Measurements from ENCODE around the gene ANK2.
A peak's percentile ranks its signal among the peaks of the same experiment; 100 is the strongest.

ANK2 gene

DNA sequence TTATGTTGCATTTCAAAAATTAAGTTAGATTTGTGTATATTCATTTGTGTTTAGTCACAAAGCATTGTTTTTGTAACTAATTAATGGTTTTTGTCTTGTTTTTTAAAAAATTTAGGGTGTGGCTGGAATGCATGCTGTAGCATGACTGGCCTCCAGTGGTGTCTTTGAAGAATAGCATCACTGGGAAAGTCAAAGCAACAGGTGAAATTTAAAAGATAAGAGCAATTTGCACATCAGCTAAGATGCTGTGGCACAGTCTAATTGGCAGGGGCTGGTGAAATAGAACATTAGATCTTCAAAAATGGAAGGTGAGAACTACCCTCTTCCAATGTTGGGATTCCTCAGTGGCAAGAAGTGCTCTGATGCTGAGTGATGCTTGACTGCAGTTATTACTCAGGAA lies 45.3 kb downstream of the ANK2 start:
- peak; percentile 3 for DNase-seq (ENCODE audit: low spot score)

- DNase-seq (ENCODE audit: low spot score) = no peak
Observed at GRCh38 chr4:113101669-113102068, 52.2 kb downstream of the ANK2 start.

DNA sequence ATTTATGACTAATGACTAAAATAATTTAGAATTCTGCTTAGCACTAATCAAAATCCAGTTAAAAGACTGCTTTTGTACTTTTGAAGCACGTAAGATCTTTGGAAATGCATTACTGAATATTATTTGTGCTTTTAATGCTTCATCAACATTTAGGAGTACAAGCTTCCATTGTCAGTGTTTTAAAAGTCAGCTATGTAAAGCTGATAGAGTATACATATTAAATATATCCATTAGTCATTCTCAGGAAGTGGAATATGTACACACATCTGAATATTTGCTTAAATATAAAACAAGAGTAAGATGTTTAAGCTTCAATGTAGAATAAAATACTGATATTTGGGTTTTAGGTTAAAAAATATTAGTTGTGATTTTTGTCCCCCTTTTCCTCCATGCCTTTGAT lies 54.1 kb downstream of the ANK2 start:
- DNase-seq (ENCODE audit: low spot score) = no peak

- DNase-seq (ENCODE audit: low spot score) = no peak
Observed at GRCh38 chr4:113106108-113106507, 56.7 kb downstream of the ANK2 start.

- DNase-seq (ENCODE audit: low spot score) = no peak
Observed at GRCh38 chr4:113109106-113109718, 59.8 kb downstream of the ANK2 start.

GRCh38 chr4:113112338-113112978 lies 63.0 kb downstream of the ANK2 start:
- DNase-seq (ENCODE audit: low spot score) = no peak

DNA sequence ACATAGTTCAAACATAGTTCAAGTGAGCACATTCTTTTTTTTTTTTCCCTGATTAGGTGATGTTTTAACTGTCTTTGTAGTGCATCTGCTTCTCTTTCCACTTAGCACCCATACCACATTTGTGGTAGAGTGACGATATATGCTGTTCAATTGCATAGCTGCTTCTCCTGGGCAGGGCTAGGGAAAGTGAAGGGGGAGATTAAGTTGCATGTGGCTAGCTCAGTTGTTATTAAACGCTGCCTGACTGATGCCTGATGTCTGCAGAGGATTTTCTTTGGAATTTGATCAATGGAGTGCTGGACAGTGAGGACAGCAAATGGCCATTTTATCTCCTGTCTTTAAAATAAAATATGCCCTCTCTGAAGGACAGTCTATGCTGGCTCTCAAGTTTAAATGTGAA lies 63.7 kb downstream of the ANK2 start:
- no peak for DNase-seq (ENCODE audit: low spot score)

DNA sequence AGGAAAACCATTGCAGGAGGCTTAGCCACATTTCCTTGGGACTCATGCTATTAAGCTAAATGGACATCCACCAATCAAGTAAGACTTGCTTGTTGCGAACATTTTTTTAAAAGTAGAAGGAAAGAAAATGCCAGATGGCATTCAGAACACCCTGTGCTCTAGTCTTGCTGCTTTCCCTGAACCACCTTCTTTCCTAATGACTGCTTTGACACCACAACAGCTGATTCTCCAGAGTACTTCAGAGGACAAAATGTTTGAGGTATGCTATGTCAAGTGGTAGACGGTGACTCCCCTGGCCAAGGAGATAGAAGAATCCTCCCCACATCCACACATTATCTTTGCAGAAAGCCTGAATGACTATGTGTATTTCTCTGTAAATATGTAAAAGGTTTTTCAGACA lies 65.4 kb downstream of the ANK2 start:
- DNase-seq (ENCODE audit: low spot score) = no peak

DNA sequence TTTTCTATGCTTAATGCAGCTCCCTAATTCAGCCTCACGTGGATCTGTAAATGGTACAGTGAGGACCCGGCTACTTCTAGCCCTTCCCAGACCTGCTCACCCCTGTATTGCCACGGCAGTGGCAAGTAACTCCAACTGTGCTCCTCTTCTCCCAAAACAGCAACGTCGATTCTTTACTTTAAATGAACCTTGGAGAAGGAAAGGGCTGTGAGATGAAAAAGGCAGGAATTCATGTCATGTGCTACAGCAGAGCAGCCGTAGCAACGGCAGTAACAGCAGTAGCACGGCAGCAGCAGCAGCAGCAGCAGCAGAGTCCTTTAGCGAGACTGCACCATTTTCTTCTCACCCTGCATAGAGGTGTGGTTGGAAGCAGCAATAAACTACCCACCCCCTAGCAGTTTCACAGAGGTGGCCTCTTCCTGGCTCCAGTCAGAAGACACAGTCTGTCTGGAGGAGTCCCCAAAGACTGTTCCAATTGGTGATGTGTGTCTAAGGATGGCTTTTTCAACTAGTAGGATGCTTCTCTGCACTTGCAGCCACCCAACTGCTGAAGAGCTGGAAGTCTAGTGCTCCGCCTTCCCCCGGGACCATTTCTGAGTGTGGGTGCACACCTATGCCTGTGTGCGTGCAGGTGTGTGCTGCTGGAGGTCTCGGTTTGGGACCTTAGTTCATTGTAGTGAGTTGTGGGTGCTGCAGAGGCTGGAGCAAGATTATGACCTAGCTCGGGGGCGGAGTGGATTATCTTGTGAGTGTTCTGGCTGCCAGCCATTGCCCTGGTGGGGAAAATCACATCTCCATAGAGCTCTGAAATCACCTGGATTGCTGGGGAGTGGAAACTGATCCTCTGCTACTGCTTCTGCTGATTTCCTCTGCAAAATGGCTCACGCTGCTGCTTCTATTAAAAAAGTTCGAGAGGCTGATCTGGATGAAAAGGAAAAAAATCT lies 67.2 kb downstream of the ANK2 start:
- DNase-seq (ENCODE audit: low spot score) = no peak

DNA sequence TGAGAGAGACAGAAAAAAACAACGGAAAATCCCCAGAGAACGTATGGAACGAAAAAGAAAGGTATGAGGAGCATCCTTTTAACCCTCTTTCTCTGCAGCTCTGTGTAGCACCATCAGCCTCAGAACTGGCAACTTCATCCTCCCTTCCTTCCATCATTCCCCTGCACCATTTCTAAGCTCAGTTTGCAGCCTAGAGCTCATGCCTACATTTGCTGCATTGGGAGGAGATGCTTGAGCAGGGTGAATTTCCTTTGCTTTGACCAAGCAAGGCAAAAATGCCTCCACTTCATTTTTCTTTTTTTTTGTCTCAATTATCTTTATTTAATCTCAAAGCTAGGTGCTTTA lies 67.9 kb downstream of the ANK2 start:
- no peak for DNase-seq (ENCODE audit: low spot score)

- no peak for DNase-seq (ENCODE audit: low spot score)
Observed at GRCh38 chr4:113122066-113122465, 72.6 kb downstream of the ANK2 start.

- DNase-seq (ENCODE audit: low spot score) = no peak
Observed at GRCh38 chr4:113125418-113125817, 76.0 kb downstream of the ANK2 start.

DNA sequence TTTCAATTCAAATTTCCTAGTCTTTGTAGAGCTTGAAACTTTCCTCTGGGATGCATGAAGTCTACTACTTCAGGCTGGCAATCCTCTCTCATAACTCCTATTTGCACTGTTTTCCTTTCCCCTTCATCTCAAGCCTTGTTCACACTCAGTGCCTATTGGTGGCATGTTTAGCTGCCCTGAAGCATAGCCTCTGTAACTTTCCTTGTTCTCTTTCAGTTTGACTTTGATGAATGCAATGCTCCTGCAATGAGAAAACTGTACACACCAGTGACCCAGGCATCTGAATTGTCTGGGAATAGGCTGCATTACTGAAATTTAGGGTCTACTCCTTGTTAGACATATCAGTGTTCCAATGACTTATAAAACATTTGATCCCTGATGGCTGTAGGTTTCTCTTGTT lies 81.7 kb downstream of the ANK2 start:
- no peak for DNase-seq (ENCODE audit: low spot score)

DNA sequence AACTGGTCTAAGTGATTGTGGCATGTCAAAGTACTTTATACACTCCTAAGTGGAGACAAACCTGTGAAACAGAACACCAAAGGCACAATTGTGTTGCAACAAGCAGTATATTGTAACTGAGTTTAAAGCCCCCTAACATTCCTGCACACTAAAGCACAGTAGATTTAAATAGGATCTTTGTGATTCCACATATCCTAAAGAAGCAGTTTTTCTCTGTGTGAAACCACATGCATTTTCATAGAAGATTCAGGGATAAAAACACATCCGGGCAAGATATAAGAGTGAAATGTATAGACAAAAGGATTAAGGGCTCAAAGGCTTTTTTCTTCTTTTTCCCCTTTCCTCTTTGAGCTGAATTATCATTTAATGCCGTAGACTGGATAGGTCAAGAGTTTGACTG lies 82.2 kb downstream of the ANK2 start:
- DNase-seq (ENCODE audit: low spot score) = no peak

- no peak for DNase-seq (ENCODE audit: low spot score)
Observed at GRCh38 chr4:113141901-113142346, 92.5 kb downstream of the ANK2 start.

GRCh38 chr4:113142351-113142750 lies 92.9 kb downstream of the ANK2 start:
- no peak for DNase-seq (ENCODE audit: low spot score)

- no peak for DNase-seq (ENCODE audit: low spot score)
Observed at GRCh38 chr4:113144091-113144490, 94.6 kb downstream of the ANK2 start.

- DNase-seq (ENCODE audit: low spot score) = no peak
Observed at GRCh38 chr4:113145147-113145518, 95.7 kb downstream of the ANK2 start.

GRCh38 chr4:113145519-113146291 lies 96.3 kb downstream of the ANK2 start:
- DNase-seq (ENCODE audit: low spot score) = no peak

DNA sequence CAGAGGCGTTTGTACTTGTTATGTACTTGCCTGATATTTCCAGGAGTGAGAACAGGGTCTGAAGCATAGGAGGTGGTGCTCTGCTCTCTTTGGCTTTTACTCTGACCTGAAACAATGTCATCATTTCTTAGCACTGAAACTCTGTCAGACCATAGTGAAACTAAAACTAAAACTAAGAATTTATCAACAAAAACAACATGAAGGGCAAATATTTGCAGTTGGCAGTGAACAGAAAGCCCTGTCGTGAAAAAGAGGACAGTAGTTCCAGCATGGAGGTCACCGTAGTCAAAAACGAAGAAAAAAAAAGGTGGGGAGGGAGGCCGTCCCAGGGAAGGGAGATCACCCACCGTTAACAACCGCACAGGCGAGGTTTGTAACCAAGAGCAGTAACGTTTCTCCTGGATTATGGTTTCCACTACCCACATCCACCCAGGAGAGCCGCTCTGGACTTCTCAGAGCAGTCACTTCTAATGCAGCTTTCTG lies 97.5 kb downstream of the ANK2 start:
- no peak for DNase-seq (ENCODE audit: low spot score)

DNA sequence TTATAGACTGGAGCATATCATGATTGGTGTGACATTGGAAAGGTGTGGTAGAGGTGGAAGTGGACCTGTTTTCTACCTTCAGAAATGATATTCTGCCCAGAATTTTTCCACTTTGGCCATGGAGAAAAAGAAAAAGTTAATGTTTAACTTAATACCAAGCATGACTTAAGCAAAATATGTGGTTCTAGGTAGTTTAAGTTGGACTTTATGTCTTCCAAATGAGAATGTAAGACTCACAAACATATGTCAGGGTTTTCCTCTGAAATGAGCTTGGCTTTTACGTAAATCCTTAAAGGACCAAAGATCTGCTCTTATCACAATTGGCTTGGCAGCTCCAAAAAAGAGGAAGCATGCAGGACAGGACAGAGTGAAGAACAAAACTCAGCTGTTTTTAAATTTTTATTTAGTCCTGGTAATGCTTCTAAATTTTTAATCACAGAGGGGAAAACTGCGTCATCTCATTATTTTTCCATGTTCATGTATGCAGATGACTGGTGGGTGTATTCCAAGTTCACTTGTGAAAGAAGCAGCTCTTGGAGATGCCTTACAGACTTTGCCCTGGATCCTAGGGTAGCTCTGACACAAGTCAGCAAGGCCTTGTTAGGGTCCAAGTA lies 98.2 kb downstream of the ANK2 start:
- no peak for DNase-seq (ENCODE audit: low spot score)

- no peak for DNase-seq (ENCODE audit: low spot score)
Observed at GRCh38 chr4:113148925-113149324, 99.5 kb downstream of the ANK2 start.

Measured in kidney capillary endothelial cell (primary cell).